ENCODE measurements around the gene CEP126.

- TF ChIP-seq CTCF (IDR thresholded peaks at IDR 0.05), result no peak
- TF ChIP-seq POLR2A (IDR thresholded peaks at IDR 0.05), result no peak
Measured at GRCh38 chr11:101872171-101872882, 42.5 kb upstream of the CEP126 start.
